Measurements from ENCODE around the gene POGLUT3.

- no peak for TF ChIP-seq HOXB5 (CRISPR knock-in tag; IDR thresholded peaks at IDR 0.05)
- TF ChIP-seq ELK1 (IDR thresholded peaks at IDR 0.05; ENCODE audit: low read depth, low read length), result no peak
- TF ChIP-seq MAZ (IDR thresholded peaks at IDR 0.05; ENCODE audit: borderline replicate concordance, low read depth, low read length), result no peak
- TF ChIP-seq E2F6 (IDR thresholded peaks at IDR 0.05; ENCODE audit: borderline replicate concordance, low read depth), result no peak
- no peak for TF ChIP-seq PBX3 (IDR thresholded peaks at IDR 0.05)
- TF ChIP-seq CTCF (IDR thresholded peaks at IDR 0.05), result no peak
- no peak for TF ChIP-seq KDM1A (IDR thresholded peaks at IDR 0.05; ENCODE audit: low read depth)
- no peak for TF ChIP-seq MYC (IDR thresholded peaks at IDR 0.05; ENCODE audit: borderline replicate concordance, low read length)
- TF ChIP-seq POLR2A (IDR thresholded peaks at IDR 0.05; ENCODE audit: low read length), result no peak
- TF ChIP-seq RARB (CRISPR knock-in tag; IDR thresholded peaks at IDR 0.05), result no peak
- TF ChIP-seq REST (IDR thresholded peaks at IDR 0.05), result no peak
- TF ChIP-seq EP300 (IDR thresholded peaks at IDR 0.05), result no peak
- TF ChIP-seq HES2 (IDR thresholded peaks at IDR 0.05), result no peak
Measured at GRCh38 chr11:108535384-108535955, 37.3 kb upstream of the POGLUT3 start.

All from A549 (cell line).